ENCODE measurements around the gene CHML. TPM values are rescaled to one million over a fixed set of nuclear protein-coding genes. Genes with fewer than 3 reads are reported as not detected.

The CHML gene
- total and polyA plus RNA-seq, 7 donors = 2.4 to 10.7 (median 5.0) TPM

- Histone ChIP-seq H3K9me3 (no peaks in the 10 kb centered on the region), H3K4me3 (no peak overlapping the region), H3K27me3 (ENCODE audit: insufficient read depth in 3 of 3, low read length in 2 of 3) (peaks cover 0 to 5% (median 0%) of the 10 kb centered on the region in 3 donors), H3K4me1 (no peaks in the 10 kb centered on the region), H3K27ac (no peak overlapping the region), H3K36me3 (ENCODE audit: insufficient read depth in 1 of 2, low read depth in 1 of 2) (no peaks in the 10 kb centered on the region)
- intact Hi-C loops (cut with DNase I) = no loop called here
- WGBS, 3 donors = 41 to 52% (median 46%) methylated on average over 3 of the region's 3 CpGs
- DNase-seq (no peak), ATAC-seq (no peak)
- no peak for TF ChIP-seq CTCF (IDR thresholded peaks at IDR 0.05)
Observed at GRCh38 chr1:241679961-241680360, 39.8 kb upstream of the CHML start.

- Histone ChIP-seq H3K27ac (no peak overlapping the region), H3K36me3 (ENCODE audit: insufficient read depth in 1 of 2, low read depth in 1 of 2) (no peaks in the 10 kb centered on the region), H3K4me1 (no peaks in the 10 kb centered on the region), H3K4me3 (no peak overlapping the region), H3K27me3 (ENCODE audit: insufficient read depth in 3 of 3, low read length in 2 of 3) (peaks cover 0 to 5% (median 0%) of the 10 kb centered on the region in 3 donors), H3K9me3 (no peaks in the 10 kb centered on the region)
- intact Hi-C loops (cut with DNase I) = no loop called here
- WGBS, 3 donors = 64 to 72% (median 69%) methylated on average over 4 of the region's 4 CpGs
- ATAC-seq (no peak), DNase-seq (no peak)
- no peak for TF ChIP-seq CTCF (IDR thresholded peaks at IDR 0.05)
Observed at GRCh38 chr1:241679404-241679803, 39.2 kb upstream of the CHML start.

GRCh38 chr1:241678536-241678935 is 38.4 kb upstream of the CHML start:
- WGBS, 3 donors = 57 to 84% (median 61%) methylated on average over 2 of the region's 2 CpGs
- peaks cover 0 to 5% (median 0%) of the 10 kb centered on the region in 3 donors for H3K27me3 ChIP-seq (ENCODE audit: insufficient read depth in 3 of 3, low read length in 2 of 3)
- no peaks in the 10 kb centered on the region for H3K36me3 ChIP-seq (ENCODE audit: insufficient read depth in 1 of 2, low read depth in 1 of 2)
- DNase-seq (no peak), ATAC-seq (no peak)
- no peak overlapping the region for H3K4me3 ChIP-seq
- no peaks in the 10 kb centered on the region for H3K4me1 ChIP-seq
- TF ChIP-seq CTCF (IDR thresholded peaks at IDR 0.05) = no peak
- no peak overlapping the region for H3K27ac ChIP-seq
- intact Hi-C loops (cut with DNase I) = no loop called here
- no peaks in the 10 kb centered on the region for H3K9me3 ChIP-seq

- no peak for DNase-seq
- 26 to 45% (median 32%) methylated on average over 5 of the region's 5 CpGs for WGBS, 3 donors
- Histone ChIP-seq H3K27ac (no peak overlapping the region), H3K36me3 (ENCODE audit: insufficient read depth in 1 of 2, low read depth in 1 of 2) (no peaks in the 10 kb centered on the region), H3K4me3 (no peak overlapping the region), H3K27me3 (ENCODE audit: insufficient read depth in 3 of 3, low read length in 2 of 3) (peaks cover 0 to 5% (median 0%) of the 10 kb centered on the region in 3 donors), H3K4me1 (no peaks in the 10 kb centered on the region), H3K9me3 (no peaks in the 10 kb centered on the region)
- intact Hi-C loops (cut with DNase I) = no loop called here
- no peak for ATAC-seq
- no peak for TF ChIP-seq CTCF (IDR thresholded peaks at IDR 0.05)
Observed at GRCh38 chr1:241677201-241677600, 37.0 kb upstream of the CHML start.

- intact Hi-C loops (cut with DNase I) = no loop called here
Observed at GRCh38 chr1:241675983-241676382, 35.8 kb upstream of the CHML start.

More at GRCh38 chr1:241675983-241676382, 35.8 kb upstream of the CHML start:
- DNase-seq = no peak
- Histone ChIP-seq H3K27me3 (ENCODE audit: insufficient read depth in 3 of 3, low read length in 2 of 3) (peaks cover 0 to 5% (median 0%) of the 10 kb centered on the region in 3 donors), H3K9me3 (no peaks in the 10 kb centered on the region), H3K36me3 (ENCODE audit: insufficient read depth in 1 of 2, low read depth in 1 of 2) (no peaks in the 10 kb centered on the region), H3K27ac (no peak overlapping the region), H3K4me1 (no peaks in the 10 kb centered on the region), H3K4me3 (no peak overlapping the region)
- no peak for TF ChIP-seq CTCF (IDR thresholded peaks at IDR 0.05)
- ATAC-seq = no peak
- WGBS, 3 donors = 27 to 29% (median 29%) methylated on average over 4 of the region's 4 CpGs

All from psoas muscle (tissue), 8 donors.